Right lobe of liver (tissue), 4 donors: ENCODE results near the gene UNC93A.

Experiments used
- POLR2A ChIP-seq: fragments of 450-650 bp; IDR thresholded peaks from one replicate; pipeline ENCODE4 v1.6.1; 2017; ENCODE audit warnings: antibody characterized with exemption, mild to moderate bottlenecking
- TF ChIP-seq, protein P1 (sequence below), 4 donors: fragments of 200-600 bp in 3 of 4; fragments of 450-650 bp in 1 of 4; IDR thresholded peaks; one replicate each; pipeline versions ENCODE4 v1.5.1 to v1.8.0; 2016 to 2022; ENCODE audit warnings: antibody characterized with exemption in 4 of 4, mild to moderate bottlenecking in 2 of 4
- donor health status: DM: no; HTN: no; CAD: no.
- donor health status: DM: no; HTN: no; CAD: no.
- donor health status: DM: no; HTN: yes; CAD: no.

DNA sequence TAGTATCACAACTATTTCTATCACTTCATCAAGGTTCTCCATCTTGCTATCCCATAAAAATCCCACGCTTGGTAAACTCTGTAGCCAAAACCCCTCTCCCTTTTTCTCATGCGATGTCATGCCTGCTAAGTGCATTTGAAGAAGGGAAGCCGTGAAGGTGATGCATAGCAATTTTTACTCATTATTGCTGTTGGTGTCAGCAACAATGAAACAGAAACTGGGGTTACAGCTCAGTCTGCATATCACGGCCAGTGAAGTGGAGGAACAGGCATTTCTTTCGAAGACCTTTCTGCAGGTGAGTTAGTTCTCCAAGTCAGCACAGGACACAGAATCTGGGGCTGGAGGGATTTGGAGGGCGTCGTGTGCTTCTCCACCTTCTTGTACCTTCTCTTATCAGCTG, 5.8 kb downstream of the UNC93A start:
- TF ChIP-seq, protein P1, sequence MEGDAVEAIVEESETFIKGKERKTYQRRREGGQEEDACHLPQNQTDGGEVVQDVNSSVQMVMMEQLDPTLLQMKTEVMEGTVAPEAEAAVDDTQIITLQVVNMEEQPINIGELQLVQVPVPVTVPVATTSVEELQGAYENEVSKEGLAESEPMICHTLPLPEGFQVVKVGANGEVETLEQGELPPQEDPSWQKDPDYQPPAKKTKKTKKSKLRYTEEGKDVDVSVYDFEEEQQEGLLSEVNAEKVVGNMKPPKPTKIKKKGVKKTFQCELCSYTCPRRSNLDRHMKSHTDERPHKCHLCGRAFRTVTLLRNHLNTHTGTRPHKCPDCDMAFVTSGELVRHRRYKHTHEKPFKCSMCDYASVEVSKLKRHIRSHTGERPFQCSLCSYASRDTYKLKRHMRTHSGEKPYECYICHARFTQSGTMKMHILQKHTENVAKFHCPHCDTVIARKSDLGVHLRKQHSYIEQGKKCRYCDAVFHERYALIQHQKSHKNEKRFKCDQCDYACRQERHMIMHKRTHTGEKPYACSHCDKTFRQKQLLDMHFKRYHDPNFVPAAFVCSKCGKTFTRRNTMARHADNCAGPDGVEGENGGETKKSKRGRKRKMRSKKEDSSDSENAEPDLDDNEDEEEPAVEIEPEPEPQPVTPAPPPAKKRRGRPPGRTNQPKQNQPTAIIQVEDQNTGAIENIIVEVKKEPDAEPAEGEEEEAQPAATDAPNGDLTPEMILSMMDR (IDR thresholded peaks at IDR 0.05), result no peak
- TF ChIP-seq POLR2A, result no peak
